SK-N-SH (cell line): ENCODE results near the gene SLC22A7.

ENCODE experiments used
- ELF1 ChIP-seq: IDR thresholded peaks from 2 replicates; pipeline ENCODE4 v1.4.0; 2012
- TF ChIP-seq, protein P1 (sequence below): fragments of 200-600 bp; sonication (generic); IDR thresholded peaks from 2 replicates; pipeline ENCODE4 v1.6.1; 2017; ENCODE audit warnings: antibody characterized with exemption, mild to moderate bottlenecking, moderate library complexity

GRCh38 chr6:43271103-43271815 is 26.8 kb upstream of the SLC22A7 start:
- TF ChIP-seq, protein P1, sequence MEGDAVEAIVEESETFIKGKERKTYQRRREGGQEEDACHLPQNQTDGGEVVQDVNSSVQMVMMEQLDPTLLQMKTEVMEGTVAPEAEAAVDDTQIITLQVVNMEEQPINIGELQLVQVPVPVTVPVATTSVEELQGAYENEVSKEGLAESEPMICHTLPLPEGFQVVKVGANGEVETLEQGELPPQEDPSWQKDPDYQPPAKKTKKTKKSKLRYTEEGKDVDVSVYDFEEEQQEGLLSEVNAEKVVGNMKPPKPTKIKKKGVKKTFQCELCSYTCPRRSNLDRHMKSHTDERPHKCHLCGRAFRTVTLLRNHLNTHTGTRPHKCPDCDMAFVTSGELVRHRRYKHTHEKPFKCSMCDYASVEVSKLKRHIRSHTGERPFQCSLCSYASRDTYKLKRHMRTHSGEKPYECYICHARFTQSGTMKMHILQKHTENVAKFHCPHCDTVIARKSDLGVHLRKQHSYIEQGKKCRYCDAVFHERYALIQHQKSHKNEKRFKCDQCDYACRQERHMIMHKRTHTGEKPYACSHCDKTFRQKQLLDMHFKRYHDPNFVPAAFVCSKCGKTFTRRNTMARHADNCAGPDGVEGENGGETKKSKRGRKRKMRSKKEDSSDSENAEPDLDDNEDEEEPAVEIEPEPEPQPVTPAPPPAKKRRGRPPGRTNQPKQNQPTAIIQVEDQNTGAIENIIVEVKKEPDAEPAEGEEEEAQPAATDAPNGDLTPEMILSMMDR = no peak
- no peak for TF ChIP-seq ELF1
